GM12891 (cell line): Measurements from ENCODE around the gene NUDT8.
"Not testable (repeated sequence)": the region's sequence is repeated elsewhere in the genome, so short reads cannot be mapped to it uniquely, and the experiment has no call there.

Source experiments
- POLR2A ChIP-seq: IDR thresholded peaks from 2 replicates; pipeline ENCODE4 v1.6.1; 2011; ENCODE audit warnings: low read depth, low read length, control low read depth
- POU2F2 ChIP-seq: IDR thresholded peaks from 2 replicates; pipeline ENCODE4 v1.6.1; 2011; ENCODE audit warnings: low read depth, mild to moderate bottlenecking, control low read depth, low read length, moderate library complexity

DNA sequence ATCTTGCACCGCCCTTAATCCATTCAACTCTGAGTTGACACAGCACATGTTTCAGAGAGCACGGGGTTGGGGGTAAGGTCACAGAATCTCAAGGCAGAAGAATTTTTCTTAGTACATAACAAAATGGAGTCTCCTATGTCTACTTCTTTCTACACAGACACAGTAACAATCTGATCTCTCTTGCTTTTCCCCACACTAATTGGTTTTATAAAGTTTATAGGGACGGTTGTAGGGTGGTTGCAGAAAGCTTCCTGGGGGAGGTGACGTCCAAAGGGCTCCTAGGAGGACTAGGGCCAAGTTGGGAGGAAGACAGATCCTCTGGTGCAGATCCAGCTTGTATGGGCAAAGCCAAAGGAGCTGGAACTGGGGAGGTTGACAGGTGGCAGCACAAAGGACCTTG lies 25.6 kb downstream of the NUDT8 start:
- TF ChIP-seq POLR2A, POU2F2: not testable (repeated sequence)
